ENCODE results near the gene CDCA8. TPM values are rescaled to one million over a fixed set of nuclear protein-coding genes. Genes with fewer than 3 reads are reported as not detected.

Gene CDCA8
- total RNA-seq, 2 donors from 2014 or later, result 29.8 to 60.4 TPM

DNA sequence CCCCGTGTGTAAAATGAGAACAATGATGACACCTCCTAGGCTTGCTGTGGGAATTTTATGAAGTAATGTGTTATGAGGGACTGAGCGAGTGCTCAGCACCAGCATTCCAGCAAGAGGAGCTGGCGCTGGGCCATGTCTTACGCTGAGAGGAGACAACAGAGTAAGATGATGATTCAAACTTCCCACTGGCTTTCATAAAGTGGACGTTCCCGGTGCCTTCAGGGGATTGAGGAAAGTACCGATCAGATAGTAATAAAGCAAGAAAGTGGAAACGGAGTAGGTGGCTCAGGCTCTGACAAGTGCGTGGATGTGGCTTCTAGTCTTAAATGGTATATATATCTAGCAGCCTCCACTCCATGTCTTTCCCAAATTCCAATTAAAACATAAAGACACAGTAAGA, 48.8 kb downstream of the CDCA8 start:
- H3K36me3 Mint-ChIP-seq, result no peaks in the 10 kb centered on the region
- no peak for DNase-seq (ENCODE audit: low spot score)
- no peak overlapping the region for H3K27ac Mint-ChIP-seq
- no peak for ATAC-seq
- no peak overlapping the region for H3K4me3 Mint-ChIP-seq
- no peaks in the 10 kb centered on the region for H3K9me3 Mint-ChIP-seq
- H3K27me3 Mint-ChIP-seq, result peaks cover 23 to 41% of the 10 kb centered on the region in 2 donors
- H3K4me1 Mint-ChIP-seq (ENCODE audit: low read depth in 2 of 2), result no peaks in the 10 kb centered on the region

DNA sequence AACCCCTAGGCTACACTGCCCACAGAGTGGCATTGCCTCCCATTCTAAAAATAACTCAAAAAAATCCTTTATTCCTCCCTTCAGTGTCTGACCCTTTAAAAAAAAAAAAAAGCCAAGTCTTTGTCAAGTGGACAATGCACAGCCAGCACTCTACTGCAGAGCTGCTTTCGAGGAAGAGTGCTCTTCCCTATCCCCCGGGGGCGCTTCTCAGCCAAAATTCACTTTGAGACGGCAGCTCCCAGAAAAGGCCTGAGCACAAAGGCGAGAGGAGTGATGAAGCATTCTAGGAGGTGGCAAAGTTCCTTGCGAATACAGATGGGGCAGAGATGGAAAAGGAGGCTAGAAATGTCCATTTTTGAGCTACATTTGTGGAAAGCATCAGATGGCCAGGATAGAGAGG, 49.3 kb downstream of the CDCA8 start:
- no peak overlapping the region for H3K4me3 Mint-ChIP-seq
- H3K27ac Mint-ChIP-seq, result no peak overlapping the region
- H3K4me1 Mint-ChIP-seq (ENCODE audit: low read depth in 2 of 2), result no peaks in the 10 kb centered on the region
- no peaks in the 10 kb centered on the region for H3K36me3 Mint-ChIP-seq
- DNase-seq (ENCODE audit: low spot score), result no peak
- H3K27me3 Mint-ChIP-seq, result peaks cover 24 to 45% of the 10 kb centered on the region in 2 donors
- H3K9me3 Mint-ChIP-seq, result peaks cover 1% of the 10 kb centered on the region
- ATAC-seq, result no peak

DNA sequence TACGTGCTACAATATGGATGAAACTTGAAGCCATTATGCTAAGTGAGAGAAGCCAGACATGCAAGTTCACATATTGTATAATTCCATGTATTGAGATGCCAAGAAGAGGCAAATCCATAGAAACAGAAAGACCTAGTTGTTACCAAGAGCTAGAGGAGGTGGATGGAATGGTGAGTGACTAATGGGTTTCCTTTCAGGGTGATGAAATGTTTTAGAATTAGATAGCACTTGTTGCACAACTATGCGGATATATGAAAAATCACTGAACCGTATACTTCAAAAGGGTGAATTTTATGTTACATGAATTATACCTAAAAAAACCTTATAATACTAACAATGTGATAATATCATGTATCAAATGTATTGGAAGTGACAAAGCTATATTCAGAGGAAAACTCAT, 54.5 kb downstream of the CDCA8 start:
- H3K36me3 Mint-ChIP-seq, result no peaks in the 10 kb centered on the region
- no peak overlapping the region for H3K4me3 Mint-ChIP-seq
- H3K27me3 Mint-ChIP-seq, result peaks cover 22 to 40% of the 10 kb centered on the region in 2 donors
- H3K4me1 Mint-ChIP-seq (ENCODE audit: low read depth in 2 of 2), result no peaks in the 10 kb centered on the region
- DNase-seq (ENCODE audit: low spot score), result no peak
- ATAC-seq, result no peak
- no peak overlapping the region for H3K27ac Mint-ChIP-seq
- peaks cover 3% of the 10 kb centered on the region for H3K9me3 Mint-ChIP-seq

DNA sequence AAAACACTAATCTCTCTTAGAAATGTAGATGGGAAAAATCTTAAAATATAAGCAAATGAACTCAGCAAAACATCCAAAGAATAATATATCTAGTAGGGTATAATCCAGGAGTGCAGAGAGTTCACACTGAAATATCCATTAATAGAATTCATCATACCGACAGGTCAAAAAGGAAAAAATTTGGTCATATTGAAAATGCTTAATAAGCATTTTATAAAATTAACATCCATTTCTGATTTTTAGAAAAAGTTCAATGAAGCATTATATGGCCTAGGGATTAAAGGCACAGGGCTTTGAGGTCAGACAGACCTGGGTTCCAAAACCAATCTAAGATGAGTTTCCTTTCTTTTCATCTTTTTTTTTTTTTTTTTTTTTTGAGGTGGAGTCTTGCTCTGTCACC, 56.2 kb downstream of the CDCA8 start:
- Mint-ChIP-seq H3K36me3 (no peaks in the 10 kb centered on the region), H3K4me1 (ENCODE audit: low read depth in 2 of 2) (peaks cover 4 to 5% of the 10 kb centered on the region in 2 donors), H3K27me3 (peaks cover 28 to 35% of the 10 kb centered on the region in 2 donors), H3K27ac (no peak overlapping the region), H3K9me3 (peaks cover 3% of the 10 kb centered on the region), H3K4me3 (no peak overlapping the region)
- no peak for ATAC-seq
- no peak for DNase-seq (ENCODE audit: low spot score)

DNA sequence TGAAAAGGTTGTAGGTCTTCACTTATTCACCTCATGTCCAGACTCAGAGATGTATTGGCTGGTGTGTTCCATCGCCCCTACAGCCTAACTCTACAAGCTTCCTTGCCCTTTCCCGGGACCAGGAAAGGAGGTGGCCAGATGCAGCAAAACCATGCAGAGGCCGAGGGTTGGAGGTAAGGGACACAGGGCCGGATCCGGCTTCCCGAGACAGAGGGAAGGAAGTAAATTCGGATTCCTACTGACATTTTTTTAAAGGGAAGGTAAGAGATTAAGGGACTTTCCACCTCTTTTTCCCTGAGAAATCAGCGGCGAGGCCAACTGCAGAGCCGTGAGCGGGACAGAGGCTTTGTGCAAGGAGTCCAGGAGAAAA, 59.9 kb downstream of the CDCA8 start:
- peaks cover 21 to 33% of the 10 kb centered on the region in 2 donors for H3K27me3 Mint-ChIP-seq
- H3K4me3 Mint-ChIP-seq, result peak overlapping the region; percentile 45

DNA sequence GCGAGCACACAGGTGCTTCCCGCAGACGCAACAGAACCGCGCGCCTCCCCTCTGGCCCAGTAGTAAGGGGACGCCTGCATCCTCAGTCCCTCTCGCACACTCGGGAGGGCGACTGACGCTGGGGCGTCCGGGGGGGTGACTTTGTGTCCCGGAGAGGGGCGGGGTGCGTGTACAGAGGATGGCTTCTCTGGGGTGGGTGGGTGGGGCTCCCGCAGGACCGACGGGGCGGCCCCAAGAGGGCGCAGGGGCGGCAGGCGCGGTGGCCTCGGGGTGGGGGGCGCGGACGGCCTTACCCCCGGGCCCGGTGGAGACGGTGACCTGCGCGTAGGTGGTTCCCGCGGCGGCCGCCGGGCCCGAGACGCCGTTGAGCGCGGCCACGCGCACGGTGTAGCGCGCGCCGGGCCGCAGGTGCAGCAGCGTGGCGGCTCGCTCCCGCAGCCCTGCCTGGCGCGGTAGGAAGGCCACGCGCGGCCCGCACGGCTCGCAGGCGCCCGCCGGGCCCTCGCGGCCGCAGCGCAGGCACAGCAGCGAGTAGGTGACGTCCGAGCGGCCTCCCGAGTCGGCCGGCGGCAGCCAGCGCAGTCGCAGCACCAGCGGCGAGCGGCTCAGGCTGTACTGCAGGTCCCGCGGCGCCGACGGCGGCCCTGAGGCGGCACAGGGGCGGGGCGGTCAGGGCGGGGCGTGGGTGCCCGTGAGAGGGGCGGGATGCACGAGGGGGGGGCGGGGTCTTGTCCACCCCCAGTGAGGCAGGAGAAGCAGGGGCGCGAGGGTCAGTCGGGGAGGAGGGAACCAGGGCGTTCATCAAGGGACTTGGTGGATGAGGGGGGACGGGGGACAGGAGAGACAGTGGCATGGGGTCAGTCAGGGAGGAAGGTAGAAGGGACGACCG, 60.5 kb downstream of the CDCA8 start:
- ATAC-seq (peak; percentile 55 to 73), DNase-seq (ENCODE audit: low spot score) (no peak)
- peaks cover 21 to 30% of the 10 kb centered on the region in 2 donors for H3K27me3 Mint-ChIP-seq

More for the DNA sequence above, 59.9 kb downstream of the CDCA8 start:
- H3K9me3 Mint-ChIP-seq, result no peaks in the 10 kb centered on the region
- H3K4me1 Mint-ChIP-seq (ENCODE audit: low read depth in 2 of 2), result peaks cover 4 to 5% of the 10 kb centered on the region in 2 donors
- ATAC-seq, result no peak
- no peak overlapping the region for H3K27ac Mint-ChIP-seq
- no peaks in the 10 kb centered on the region for H3K36me3 Mint-ChIP-seq
- DNase-seq (ENCODE audit: low spot score), result no peak

DNA sequence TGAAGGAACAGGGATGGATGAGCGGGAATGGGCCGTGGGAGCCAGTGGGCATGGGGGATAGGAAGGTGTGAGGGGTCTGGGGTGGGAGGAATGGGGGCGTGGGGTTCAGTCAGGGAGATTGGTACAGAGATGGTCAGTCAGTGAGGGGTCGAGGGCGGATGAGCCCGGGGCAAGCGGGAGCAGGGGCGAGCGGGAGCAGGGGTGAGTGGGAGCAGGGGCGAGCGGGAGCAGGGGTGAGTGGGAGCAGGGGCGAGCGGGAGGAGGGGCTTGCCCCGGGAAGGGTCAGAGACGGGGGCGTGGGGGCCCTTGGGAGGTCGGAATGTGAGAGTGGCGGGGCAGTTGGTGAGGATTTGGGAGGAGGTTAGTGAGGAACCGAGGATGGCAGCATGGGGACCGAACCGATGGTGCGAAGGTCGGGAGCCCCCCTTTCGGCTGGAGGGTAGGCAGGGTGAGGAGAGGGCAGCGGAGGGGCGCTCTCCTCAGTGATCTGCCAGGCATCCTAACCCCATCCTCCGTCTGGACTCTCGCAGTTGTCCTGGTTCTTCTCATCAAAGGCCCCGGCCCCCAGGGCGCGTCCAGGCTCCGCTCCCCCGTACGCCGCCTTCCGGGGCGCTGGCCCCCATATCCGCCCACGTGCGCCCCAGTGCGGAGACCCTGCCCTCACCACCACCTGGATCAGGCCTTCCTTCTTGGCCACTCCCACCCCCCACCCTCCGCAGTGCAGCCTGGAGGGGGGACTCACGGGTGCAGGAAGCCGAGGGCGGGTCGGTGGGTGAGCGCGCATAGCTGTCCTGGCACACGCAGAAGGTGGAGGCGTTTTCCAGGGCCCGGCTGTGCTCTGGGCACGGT, 61.4 kb downstream of the CDCA8 start:
- ATAC-seq, result no peak
- no peaks in the 10 kb centered on the region for H3K9me3 Mint-ChIP-seq

More for the DNA sequence above, 60.5 kb downstream of the CDCA8 start:
- no peak overlapping the region for H3K27ac Mint-ChIP-seq
- peaks cover 4 to 5% of the 10 kb centered on the region in 2 donors for H3K4me1 Mint-ChIP-seq (ENCODE audit: low read depth in 2 of 2)
- peak overlapping the region; percentile 45 for H3K4me3 Mint-ChIP-seq
- no peaks in the 10 kb centered on the region for H3K9me3 Mint-ChIP-seq
- H3K36me3 Mint-ChIP-seq, result no peaks in the 10 kb centered on the region

DNA sequence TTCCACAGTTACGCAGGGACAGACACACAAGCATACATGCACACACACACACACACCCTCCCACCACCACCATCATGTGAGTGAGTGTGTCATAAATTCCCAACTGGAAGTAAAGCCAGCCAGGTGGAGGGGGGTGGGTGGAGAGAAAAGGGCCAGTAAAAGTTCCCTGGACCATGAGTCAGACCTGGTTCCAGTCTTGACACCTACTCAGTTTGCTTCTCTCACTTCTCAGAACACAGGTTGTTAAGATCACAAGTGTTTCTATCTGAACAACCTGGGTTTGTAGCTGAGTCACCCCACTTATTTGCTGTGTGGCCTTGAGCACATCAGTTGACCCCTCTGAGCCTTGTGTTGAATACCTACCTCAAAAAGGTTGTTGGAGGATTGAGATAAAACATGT, 63.0 kb downstream of the CDCA8 start:
- H3K36me3 Mint-ChIP-seq, result no peaks in the 10 kb centered on the region
- DNase-seq (ENCODE audit: low spot score), result no peak
- H3K4me3 Mint-ChIP-seq, result no peak overlapping the region
- no peak overlapping the region for H3K27ac Mint-ChIP-seq
- H3K9me3 Mint-ChIP-seq, result no peaks in the 10 kb centered on the region
- ATAC-seq, result peak; percentile 44 to 68
- peaks cover 13 to 19% of the 10 kb centered on the region in 2 donors for H3K27me3 Mint-ChIP-seq
- peaks cover 4 to 5% of the 10 kb centered on the region in 2 donors for H3K4me1 Mint-ChIP-seq (ENCODE audit: low read depth in 2 of 2)

More for the DNA sequence above, 61.4 kb downstream of the CDCA8 start:
- Mint-ChIP-seq H3K27me3 (peaks cover 21 to 26% of the 10 kb centered on the region in 2 donors), H3K4me3 (peak overlapping the region; percentile 12), H3K4me1 (ENCODE audit: low read depth in 2 of 2) (peaks cover 4 to 5% of the 10 kb centered on the region in 2 donors), H3K27ac (no peak overlapping the region), H3K36me3 (no peaks in the 10 kb centered on the region)
- no peak for DNase-seq (ENCODE audit: low spot score)

DNA sequence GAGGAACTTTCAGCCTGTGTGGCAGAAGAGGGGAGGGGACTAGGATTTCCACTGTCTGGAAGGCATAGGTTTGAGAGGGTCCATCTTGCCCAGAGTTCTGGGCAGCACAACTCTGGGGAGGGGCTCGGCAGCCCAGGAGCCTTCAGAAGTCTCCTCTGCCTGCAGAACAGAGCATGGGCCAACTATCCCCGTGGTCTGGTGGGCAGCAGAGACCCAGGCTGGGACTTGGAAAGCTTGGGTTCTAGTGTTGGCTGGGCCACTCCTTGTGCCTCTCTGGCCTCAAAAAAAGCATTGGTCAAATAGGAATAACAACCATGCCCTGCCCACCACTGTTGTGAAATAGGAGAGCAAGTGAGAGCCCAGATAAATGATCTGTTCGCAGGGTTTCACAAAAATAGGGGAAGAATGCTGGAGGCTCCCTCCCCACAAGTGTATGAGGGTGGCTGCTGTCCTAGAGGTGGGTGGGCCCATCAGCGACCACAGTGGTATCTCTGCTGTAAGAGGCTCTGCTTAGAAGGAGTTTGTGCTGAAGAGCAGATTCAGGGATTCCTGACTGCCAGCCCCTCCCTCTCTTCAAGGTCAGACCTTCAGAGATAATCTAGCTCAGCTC, 63.7 kb downstream of the CDCA8 start:
- no peak overlapping the region for H3K4me3 Mint-ChIP-seq
- H3K36me3 Mint-ChIP-seq, result no peaks in the 10 kb centered on the region
- H3K9me3 Mint-ChIP-seq, result no peaks in the 10 kb centered on the region
- no peak for DNase-seq (ENCODE audit: low spot score)
- no peak overlapping the region for H3K27ac Mint-ChIP-seq
- ATAC-seq, result no peak
- H3K27me3 Mint-ChIP-seq, result peaks cover 10 to 19% of the 10 kb centered on the region in 2 donors
- peaks cover 4 to 5% of the 10 kb centered on the region in 2 donors for H3K4me1 Mint-ChIP-seq (ENCODE audit: low read depth in 2 of 2)

Other genes starting within 250 kb of the CDCA8 start
- 100 to 1,000 TPM; 109 to 198 TPM for gene ZC3H12A, start 217.9 kb upstream of the CDCA8 start, total RNA-seq
- 10 to 100 TPM; 49.2 to 53.2 TPM for gene MEAF6, start 177.8 kb upstream of the CDCA8 start, total RNA-seq
- gene SNIP1, start 138.2 kb upstream of the CDCA8 start, total RNA-seq, result 10 to 100 TPM; 31.4 to 35.8 TPM
- gene DNALI1, start 135.6 kb upstream of the CDCA8 start, total RNA-seq, result not detected
- gene GNL2, start 96.6 kb upstream of the CDCA8 start, total RNA-seq, result 10 to 100 TPM; 69.8 to 90.5 TPM
- gene RSPO1, start 57.6 kb upstream of the CDCA8 start, total RNA-seq, result not detected
- gene EPHA10, start 72.6 kb downstream of the CDCA8 start, total RNA-seq, result not detected
- gene MANEAL, start 101.3 kb downstream of the CDCA8 start, total RNA-seq, result 1 to 10 TPM; 2.8 to 9.0 TPM
- gene C1orf122, start 115.3 kb downstream of the CDCA8 start, total RNA-seq, result 10 to 100 TPM; 29.2 to 33.3 TPM
- 10 to 100 TPM; 72.0 to 82.9 TPM for gene YRDC, start 115.7 kb downstream of the CDCA8 start, total RNA-seq
- 10 to 100 TPM; 54.0 to 65.3 TPM for gene MTF1, start 167.1 kb downstream of the CDCA8 start, total RNA-seq